HG03175 (cell line): ENCODE data around the gene MYRFL.

ENCODE experiments used
- ATAC-seq: cut with Tn5 transposase; IDR thresholded peaks from one replicate; pipeline ENCODE4 v1.9.1; 2021; ENCODE audit warnings: mild to moderate bottlenecking, moderate library complexity; ENCODE audit not compliant: unreplicated experiment

Gene MYRFL

DNA sequence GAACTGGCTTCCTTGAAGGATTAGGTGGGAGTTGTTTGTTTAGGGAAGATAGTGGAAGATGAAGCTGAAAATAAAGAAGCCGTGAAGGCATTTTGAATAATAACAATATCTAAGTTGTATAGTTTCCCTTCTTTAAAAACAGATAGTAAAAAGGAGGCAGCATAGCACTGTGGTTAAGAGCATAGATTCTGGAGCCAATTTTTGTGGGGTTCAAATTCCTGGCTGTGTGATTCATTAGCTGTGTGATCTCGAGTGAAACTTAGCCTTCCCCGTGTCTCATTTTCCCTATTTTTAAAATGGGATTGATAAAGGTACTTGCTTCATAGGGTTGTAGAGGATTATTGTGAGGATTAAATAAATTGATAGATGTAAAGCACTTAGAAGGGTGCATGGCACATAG lies 104.5 kb downstream of the MYRFL start:
- ATAC-seq: no peak

DNA sequence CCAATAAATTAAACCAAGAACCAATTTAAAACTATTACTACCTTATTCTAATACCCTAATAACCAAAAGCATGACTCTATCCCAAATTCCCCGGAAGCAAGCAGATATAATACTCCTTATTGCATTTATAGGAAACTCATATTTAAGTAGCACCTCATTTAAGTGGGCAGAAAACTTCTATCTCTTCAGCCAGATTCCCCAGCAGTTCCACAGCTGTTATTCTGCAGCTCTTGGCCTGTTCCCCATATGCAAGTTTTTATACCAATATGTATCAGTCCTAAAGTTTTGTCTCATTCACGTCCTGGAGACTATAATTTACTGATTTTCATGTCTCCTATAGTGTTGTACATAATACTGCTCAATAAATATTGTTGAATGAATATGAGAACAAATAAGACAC lies 106.5 kb downstream of the MYRFL start:
- ATAC-seq: no peak

DNA sequence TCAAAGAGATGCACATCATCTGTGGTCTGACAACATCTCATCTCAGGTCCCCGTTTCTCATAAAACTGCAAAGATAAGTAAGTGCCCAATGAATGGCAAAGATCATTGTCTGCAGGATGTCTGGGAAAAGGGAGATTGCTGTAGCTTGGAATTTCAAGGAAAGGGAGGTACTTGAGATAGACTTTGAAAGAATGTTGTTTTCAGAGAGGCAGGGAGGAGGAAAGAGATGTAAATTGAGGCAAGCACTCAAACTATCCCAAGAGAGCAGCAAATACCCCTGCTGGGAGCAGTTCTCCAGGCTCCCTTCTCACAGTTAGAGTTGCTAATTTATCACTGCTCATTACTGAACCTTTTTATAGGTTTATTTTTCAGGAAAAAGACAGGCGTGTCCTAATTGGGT lies 107.1 kb downstream of the MYRFL start:
- no peak for ATAC-seq

DNA sequence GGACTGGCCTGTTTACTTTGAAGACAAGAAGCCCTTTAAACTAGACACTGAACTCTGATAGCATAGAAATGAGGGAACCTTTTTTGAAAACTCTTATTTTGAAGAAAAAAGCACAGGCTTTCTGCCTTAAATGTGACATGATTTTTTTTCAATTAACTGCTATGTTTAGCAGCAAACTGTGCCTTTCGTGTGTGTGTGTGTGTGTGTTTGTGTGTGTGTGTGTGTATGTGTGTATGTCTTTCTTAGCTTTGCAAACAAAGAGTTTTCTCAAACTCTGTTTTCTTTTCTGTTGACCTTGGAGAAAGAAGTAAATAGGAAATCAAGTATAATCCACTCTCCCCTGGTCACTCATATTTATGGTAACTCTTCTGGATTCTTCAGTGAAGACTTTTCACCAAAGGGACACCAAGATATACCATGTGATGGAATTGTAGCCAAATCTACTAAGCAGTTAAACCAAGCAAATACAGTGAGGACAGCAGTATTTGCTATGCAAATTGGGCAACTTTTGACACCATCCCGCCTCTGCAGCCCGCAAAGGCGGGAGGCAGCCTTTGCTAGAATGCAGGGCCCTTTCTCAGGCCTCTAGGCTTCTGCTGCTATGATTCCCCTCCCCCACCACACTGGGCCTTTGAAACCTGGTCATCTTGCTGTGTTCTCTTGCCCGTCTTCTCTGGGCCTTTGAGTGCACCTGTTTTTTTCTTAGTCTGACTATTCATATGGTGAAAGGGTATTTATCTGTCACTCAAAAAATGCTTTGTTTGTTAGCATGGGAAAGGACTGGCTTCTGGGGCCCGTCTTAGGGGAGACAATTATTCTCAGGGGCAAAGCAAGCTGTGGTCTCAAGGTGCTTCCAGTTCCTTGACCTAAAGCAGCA lies 107.9 kb downstream of the MYRFL start:
- ATAC-seq: no peak

DNA sequence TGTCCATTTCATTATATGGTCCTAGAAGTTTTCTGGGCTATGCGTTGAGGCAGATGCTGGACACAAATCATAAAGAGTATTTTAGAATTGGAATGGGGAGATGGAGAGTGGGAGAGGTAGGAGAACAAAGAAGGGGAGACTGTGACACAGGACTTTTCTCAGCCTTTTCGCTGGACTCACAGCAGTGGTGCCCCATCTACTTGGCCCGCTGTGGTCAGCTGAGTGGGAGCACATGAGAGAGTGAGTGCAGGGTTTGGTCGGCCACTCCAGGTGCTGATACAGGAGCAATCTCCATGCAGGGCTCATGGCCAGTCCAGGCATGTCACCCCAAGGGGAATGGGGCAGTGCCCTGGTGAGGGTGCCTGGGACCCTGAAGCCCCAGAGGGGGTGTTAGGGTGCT lies 109.0 kb downstream of the MYRFL start:
- ATAC-seq: no peak

DNA sequence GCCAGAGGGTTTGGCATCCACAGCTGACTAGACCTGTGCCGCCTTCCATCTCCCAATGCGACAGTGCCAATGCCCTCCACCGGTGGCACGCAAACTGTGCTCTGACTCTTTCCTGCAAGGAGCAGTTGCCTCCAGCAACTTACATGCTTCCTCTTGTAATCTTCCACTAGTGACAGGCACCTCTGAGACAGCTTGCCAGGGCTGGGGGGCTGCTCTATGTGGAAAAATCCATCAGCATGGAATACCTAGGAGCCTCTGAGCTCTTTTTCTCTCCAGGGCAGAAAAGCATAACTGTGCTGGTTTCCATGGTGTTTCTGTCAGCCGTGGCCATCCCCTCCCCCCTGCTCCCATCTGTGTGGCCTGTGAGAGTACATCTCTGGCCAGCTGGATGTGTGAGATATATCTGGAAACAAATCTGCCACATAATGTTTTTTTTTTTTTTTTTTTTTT lies 110.6 kb downstream of the MYRFL start:
- ATAC-seq: no peak

DNA sequence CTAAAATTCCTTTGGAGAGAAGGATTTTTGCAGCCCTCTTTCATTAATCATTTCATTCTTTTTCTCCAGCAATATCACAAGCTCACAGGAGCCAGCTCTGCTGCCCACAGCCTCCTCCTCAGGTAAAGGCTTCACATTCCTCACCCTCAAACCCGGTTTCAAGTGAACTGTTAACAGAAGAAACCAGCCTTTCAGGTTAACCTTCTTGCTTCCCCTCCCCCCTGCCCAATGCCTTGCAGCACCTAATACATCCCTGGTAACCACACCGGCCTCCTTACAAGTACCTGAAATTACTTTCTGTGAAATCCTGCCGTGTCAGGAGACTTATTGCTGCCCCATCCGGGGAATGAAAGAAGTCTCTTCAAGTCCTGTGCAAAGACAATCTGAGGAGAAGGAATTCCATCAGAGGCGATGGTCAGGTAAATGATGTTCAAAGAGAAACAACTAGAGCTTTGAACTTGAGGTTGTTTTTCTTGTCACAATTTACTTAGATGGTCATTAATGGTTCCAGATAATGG lies 111.2 kb downstream of the MYRFL start:
- no peak for ATAC-seq

DNA sequence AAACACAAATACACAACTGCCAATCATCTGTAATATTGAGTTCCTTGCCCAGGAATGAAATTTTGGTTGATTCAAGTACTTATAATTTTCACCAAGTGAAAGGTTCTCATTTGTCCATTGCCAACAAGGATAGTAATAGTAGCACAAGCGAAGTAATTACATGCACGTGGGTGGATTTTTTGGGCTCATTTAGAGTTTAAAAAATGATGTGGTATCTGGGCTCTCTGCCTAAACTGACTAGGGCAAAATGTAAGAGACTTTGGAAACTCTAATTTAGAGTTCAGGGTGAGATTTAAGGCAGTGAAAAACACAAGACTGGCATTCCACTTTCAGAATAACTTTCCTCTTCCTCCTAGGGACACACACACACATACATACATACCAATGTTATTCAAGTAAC lies 111.7 kb downstream of the MYRFL start:
- no peak for ATAC-seq

DNA sequence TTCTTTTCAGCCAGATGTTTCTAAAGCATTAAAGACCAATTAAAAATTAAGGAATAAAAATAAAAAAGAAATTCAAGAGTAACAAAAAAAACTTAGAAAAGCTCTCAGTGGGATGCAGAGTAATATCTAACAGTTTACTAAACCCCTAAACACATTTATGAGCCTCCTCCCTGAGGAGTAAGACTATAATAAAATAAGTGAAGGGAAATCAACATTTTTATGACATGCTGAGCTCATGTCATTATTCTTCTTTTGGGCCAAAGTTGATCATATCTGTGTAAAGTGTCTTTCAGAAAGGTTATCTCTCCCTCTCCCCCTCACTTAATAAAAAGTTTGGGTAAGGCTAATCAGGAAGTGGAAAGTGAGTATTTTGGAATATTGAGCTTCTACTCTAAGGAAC lies 122.1 kb downstream of the MYRFL start:
- ATAC-seq: no peak

DNA sequence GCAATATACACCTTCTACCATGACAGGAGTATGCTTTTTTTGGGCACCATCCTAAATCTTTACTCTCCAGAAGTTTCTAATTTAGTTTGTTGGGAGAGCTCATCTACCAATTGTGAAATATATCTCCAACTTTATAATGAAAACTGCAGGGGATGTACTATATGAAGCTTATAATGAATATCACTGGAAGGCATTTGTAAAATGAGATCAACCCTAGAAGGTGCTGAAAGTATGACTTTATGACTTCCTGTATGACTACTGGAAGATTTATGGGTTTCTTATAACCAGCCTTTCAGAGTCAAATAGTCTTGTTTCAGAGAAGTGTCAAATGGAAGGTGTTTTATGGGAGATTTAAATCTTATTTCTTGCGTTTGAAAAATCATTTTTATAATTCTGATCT lies 122.9 kb downstream of the MYRFL start:
- ATAC-seq: no peak

DNA sequence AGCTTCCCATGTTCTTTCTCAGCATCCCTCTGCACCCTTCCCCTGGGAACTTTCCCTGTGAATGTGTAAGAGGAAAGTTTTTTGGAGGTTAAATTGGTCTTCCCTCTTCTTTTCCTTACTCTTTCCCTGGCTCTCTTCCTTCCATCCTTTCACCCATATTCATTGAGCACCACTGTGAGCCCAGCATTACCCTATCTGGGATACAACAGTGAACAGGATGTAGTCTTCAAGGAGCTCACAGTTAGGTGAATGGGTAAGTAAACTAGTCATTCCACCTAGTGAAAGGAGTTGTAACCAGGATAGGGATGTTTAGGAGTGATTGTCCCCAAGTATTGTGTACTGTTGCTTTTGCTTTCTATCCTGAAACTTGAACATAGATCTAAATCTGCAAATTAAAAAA lies 123.8 kb downstream of the MYRFL start:
- no peak for ATAC-seq

DNA sequence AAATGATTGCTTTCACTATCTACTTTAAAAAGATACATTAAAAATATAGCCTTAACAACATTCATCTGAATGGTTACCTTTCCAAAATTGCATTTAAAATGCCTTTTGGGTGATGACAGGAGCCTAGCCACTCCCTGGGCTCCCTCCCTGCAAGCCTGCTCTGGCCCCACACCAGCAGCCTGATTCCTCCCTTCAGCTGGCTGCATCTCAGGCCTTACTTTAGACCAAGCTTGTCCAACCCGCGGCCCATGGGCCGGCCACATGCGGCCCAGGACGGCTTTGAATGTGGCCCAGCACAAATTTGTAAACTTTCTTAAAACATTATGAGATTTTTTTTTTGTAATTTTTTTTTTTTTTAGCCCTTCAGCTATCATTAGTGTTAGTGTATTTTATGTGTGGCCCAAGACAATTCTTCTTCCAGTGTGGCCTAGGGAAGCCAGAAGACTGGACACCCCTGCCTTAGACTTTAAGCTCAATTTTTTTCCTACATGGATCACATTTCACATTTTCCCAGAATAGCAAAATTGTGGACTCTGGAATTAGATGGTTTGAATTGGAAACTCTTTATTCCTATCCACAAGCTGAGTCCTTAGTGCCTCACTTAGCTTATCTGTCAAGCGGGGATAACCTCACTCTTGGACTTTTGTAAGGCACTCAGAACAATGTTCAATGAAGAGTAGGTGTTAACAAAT lies 124.4 kb downstream of the MYRFL start:
- no peak for ATAC-seq

DNA sequence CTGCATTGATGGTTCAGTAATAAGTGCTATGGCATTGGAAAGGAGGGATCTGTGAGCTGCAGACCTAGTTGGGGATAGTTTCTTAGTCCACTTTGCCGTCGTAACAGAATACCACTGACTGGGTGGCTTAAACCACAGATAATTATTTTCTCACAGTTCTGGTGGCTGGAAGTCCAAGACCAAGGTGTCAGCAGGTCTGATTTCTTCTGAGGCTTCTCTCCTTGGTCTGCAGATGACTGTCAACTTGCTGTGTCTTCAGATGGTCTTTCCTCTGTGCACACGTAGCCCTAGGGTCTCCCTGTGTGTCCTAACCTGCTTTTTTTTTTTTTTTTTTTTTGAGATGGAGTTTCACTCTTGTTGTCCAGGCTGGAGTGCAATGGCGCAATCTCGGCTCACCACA lies 126.1 kb downstream of the MYRFL start:
- no peak for ATAC-seq

DNA sequence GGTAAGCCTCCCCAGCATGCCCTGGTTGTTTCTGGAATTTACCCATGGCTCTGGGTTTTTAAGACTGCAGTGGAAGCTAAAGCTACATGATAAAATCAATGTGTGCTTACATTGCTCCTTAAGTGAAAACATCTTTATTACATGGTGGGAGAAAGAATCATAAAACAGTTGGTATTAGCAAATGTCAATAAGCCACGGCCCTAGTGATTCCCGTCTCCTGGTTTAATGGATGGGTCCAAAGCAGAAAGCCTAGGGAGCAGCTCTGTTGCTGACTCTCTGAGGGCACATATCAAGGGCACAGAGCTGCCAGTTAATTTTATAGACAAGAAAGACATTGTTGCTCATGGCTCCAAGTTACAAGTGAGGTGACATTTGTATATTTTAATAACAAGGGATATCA lies 127.9 kb downstream of the MYRFL start:
- no peak for ATAC-seq

DNA sequence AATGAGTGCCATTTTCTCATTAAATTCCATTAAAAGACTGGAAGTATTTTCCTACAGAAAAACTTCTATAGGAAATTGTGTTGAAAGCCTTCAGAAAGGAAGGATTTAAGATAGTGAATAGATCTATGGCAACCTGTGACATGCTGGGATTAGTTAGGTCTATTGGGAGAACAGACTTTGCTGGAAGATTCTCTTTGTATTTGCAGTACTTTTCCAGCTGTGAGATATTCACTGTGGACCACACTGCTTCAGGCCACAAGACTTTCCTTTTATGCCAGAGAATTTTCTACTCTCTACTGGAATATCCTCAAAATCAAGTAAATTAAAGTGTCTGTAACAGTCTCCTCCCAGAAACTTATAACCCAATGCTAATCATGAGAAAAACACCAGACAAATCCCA lies 136.2 kb downstream of the MYRFL start:
- ATAC-seq: no peak

DNA sequence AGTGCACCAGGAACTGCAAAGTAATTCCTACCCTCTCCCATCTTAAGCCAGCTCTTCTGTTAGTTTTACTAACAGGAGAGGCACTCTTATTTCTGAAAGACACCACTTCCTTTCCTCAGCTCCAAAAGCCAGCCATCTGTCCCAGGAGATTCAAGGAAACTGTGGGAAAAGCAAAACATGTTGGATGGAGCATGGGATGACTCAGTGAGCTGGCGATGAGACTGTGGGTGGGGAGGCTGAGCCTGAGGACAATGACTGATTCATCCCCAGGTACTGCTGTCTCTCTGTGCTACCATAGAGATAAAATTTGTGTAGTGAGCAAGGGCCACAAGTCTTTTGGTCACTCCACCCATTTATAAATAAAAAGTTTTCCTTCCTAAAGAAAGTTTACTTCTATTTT lies 141.4 kb downstream of the MYRFL start:
- ATAC-seq: no peak

DNA sequence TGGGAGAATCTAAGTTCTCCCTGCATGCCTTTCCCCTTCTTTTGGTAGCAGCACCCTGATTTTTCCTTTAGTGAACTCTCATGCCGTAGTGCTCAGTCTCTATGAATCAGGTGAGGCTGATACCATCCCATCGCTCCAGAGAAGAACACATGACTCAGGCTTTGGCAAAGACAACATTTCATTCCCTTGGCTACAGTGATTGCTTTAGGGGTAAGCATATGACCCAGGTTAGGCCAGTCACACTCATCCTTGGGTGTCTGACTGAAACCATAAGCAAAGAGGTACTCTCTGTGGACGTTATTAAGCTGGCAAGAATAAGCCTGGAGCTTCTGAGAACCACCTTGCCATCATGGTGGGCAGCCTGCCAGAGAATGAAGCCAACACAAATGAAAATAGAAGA lies 141.8 kb downstream of the MYRFL start:
- ATAC-seq: no peak

DNA sequence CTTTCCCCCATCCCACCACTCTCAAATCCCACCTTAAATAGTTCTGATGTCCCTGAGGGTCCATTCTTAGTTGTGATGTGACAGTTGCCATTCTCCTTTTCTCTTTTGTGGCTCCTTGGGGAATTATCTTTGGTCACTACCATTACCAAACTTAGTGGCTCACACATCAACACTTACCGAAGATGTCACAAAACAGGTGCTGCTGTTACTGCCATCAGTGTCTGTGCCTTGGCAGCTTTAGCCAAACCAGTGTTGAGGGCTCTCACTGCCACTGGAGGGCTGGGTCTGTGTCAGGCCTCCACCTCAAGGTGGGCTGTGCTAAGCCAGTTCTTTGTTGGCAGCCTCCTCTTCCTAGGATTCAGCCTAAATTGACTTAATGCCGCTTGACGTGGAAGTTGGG lies 144.0 kb downstream of the MYRFL start:
- ATAC-seq: no peak

DNA sequence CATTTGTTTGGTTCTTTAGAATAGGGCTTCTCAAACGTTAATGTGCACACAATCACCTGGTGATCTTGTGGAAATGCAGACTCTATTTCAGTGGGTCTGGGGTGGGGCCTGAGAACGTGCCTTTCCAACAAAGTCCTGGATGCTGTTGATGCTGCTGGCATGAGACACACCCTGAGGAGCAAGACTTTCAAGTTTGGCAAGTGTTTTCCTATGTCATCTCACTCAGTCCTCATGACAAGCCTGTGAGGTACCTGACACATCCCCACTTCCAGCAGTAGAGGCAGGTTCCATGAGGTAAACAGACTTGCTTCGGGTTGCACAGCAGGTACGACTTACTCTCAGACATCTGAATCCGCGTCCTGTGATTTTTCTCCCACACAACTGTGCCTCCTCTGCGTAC lies 147.1 kb downstream of the MYRFL start:
- ATAC-seq: no peak

DNA sequence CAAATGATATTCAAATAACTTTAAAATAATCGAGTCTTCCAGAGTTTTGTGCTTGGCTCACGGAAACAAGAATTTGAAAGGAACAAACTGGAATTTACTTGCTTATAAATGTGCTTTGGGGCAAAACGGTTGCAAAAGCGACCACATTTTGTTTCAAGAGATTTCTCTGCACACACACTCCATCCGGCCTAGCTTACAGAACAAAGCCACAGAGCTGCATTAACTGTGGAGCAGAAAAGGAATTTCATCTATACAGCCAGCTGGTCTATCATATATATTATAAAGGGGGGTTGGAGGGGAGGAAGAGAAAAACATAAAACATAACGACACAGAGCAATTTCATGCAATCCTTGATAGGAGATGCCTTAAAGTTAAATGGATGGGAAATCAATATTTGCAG lies 153.0 kb downstream of the MYRFL start:
- ATAC-seq: no peak

DNA sequence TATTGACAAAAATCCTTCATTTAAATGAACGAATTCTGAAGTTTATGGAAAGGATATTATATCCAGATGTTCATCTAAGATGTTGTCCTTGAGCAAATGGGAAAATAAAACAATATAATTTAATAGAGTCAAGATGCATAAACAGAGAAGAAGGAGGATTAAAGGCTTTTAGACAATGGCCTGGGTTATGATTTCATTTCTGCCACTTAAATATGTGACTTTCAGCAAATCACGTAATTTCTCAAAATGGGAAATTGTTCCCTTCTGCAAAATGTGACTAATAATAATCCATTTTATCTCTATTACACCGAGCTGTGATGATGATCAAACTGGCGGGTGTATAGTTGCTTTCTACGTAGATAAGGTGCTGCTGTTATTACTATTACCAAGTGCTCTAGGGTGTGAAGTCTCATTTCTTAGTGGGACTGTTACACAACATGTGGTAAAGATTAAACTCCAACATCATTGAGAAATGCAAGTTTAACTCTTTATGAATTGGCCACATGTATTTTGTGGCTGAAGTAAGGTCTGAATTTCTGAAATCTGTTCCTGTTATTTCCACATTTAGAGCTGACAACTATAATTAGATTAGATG lies 157.0 kb downstream of the MYRFL start:
- ATAC-seq: no peak

DNA sequence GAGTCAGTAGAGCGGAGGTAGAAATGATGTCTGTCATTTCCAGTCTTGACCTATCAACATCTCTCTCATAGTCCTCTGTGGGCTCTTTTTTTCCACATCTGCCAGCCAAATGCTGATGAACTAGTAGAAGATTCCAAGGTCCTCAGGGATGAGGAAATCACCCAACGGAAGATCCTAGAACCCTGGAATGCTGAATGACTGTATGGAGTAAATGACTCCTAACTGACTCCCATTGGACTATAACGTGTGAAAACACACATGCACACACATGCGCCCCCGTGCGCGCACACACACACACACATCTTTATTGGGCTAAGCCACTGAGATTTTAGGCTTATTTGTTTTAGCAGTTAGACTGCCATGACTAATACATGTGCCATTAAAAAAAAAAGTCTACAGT lies 159.2 kb downstream of the MYRFL start:
- ATAC-seq: no peak
